ENCODE results near the gene CDKN2AIP. TPM values are rescaled to one million over a fixed set of nuclear protein-coding genes. Genes with fewer than 3 reads are reported as not detected.

The CDKN2AIP gene
- total RNA-seq, 2 experiments from 2014 or later = 26.4 to 26.6 TPM

- POLR2A ChIA-PET = interaction anchor here (1.0 kb wide), 1 partner anchor 70 kb away, joined by 4 read pairs; the partner anchor contains the start of gene ING2
- no peaks in the 10 kb centered on the region for H3K36me3 Mint-ChIP-seq (ENCODE audit: low read depth)
These were observed 9.7 kb upstream of the CDKN2AIP start for GRCh38 chr4:183434666-183435190.

GRCh38 chr4:183435803-183436202, 8.6 kb upstream of the CDKN2AIP start:
- ATAC-seq (no peak), DNase-seq (no peak)
- Mint-ChIP-seq H3K36me3 (ENCODE audit: low read depth) (no peaks in the 10 kb centered on the region), H3K27me3 (no peaks in the 10 kb centered on the region), H3K4me3 (no peak overlapping the region), H3K27ac (no peak overlapping the region), H3K9me3 (no peaks in the 10 kb centered on the region), H3K4me1 (ENCODE audit: low read depth) (peaks cover 18% of the 10 kb centered on the region)
- CTCF ChIA-PET = no interaction called here
- POLR2A ChIA-PET = no interaction called here
- TF ChIP-seq CTCF (IDR thresholded peaks at IDR 0.05) = no peak
- intact Hi-C loops (cut with micrococcal nuclease) = no loop called here

More at GRCh38 chr4:183434666-183435190, 9.7 kb upstream of the CDKN2AIP start:
- Mint-ChIP-seq H3K27ac (no peak overlapping the region), H3K9me3 (no peaks in the 10 kb centered on the region), H3K4me3 (no peak overlapping the region), H3K27me3 (no peaks in the 10 kb centered on the region), H3K4me1 (ENCODE audit: low read depth) (peaks cover 24% of the 10 kb centered on the region)
- no peak for TF ChIP-seq CTCF (IDR thresholded peaks at IDR 0.05)
- CTCF ChIA-PET = no interaction called here
- ATAC-seq (no peak), DNase-seq (no peak)
- intact Hi-C loops (cut with micrococcal nuclease) = no loop called here

GRCh38 chr4:183436417-183436816, 8.0 kb upstream of the CDKN2AIP start:
- POLR2A ChIA-PET = no interaction called here
- Mint-ChIP-seq H3K27me3 (no peaks in the 10 kb centered on the region), H3K36me3 (ENCODE audit: low read depth) (no peaks in the 10 kb centered on the region), H3K27ac (no peak overlapping the region), H3K4me3 (no peak overlapping the region), H3K4me1 (ENCODE audit: low read depth) (peaks cover 12% of the 10 kb centered on the region), H3K9me3 (no peaks in the 10 kb centered on the region)
- CTCF ChIA-PET = no interaction called here
- intact Hi-C loops (cut with micrococcal nuclease) = no loop called here
- ATAC-seq = no peak
- no peak for TF ChIP-seq CTCF (IDR thresholded peaks at IDR 0.05)
- DNase-seq = no peak

GRCh38 chr4:183437452-183437851, 7.0 kb upstream of the CDKN2AIP start:
- intact Hi-C loops (cut with micrococcal nuclease) = no loop called here
- peaks cover 8% of the 10 kb centered on the region for H3K4me1 Mint-ChIP-seq (ENCODE audit: low read depth)
- DNase-seq (no peak), ATAC-seq (no peak)
- H3K27ac Mint-ChIP-seq = no peak overlapping the region
- ChIA-PET POLR2A (no interaction called here), CTCF (no interaction called here)
- no peaks in the 10 kb centered on the region for H3K36me3 Mint-ChIP-seq (ENCODE audit: low read depth)
- H3K9me3 Mint-ChIP-seq = no peaks in the 10 kb centered on the region
- no peaks in the 10 kb centered on the region for H3K27me3 Mint-ChIP-seq
- no peak for TF ChIP-seq CTCF (IDR thresholded peaks at IDR 0.05)
- no peak overlapping the region for H3K4me3 Mint-ChIP-seq

- H3K27ac Mint-ChIP-seq = no peak overlapping the region
- ChIA-PET CTCF (no interaction called here), POLR2A (interaction anchor here (0.7 kb wide), 1 partner anchor 114 kb away, joined by 3 read pairs; no protein-coding TSS in a partner anchor)
- no peak for TF ChIP-seq CTCF (IDR thresholded peaks at IDR 0.05)
- intact Hi-C loops (cut with micrococcal nuclease) = no loop called here
- peaks cover 15% of the 10 kb centered on the region for H3K4me1 Mint-ChIP-seq (ENCODE audit: low read depth)
- no peaks in the 10 kb centered on the region for H3K9me3 Mint-ChIP-seq
- ATAC-seq (no peak), DNase-seq (no peak)
- H3K36me3 Mint-ChIP-seq (ENCODE audit: low read depth) = no peaks in the 10 kb centered on the region
- H3K27me3 Mint-ChIP-seq = no peaks in the 10 kb centered on the region
- H3K4me3 Mint-ChIP-seq = no peak overlapping the region
These were observed 5.8 kb upstream of the CDKN2AIP start for GRCh38 chr4:183438458-183439113.
